ENCODE data around the gene SPRED2.

Gene SPRED2

GRCh38 chr2:65355186-65355831, 77.1 kb downstream of the SPRED2 start:
- Histone ChIP-seq H3K4me3 (ENCODE audit: insufficient read length, low read depth) (no peak overlapping the region), H3K4me1 (ENCODE audit: insufficient read depth, insufficient read length) (peaks cover 3% of the 10 kb centered on the region), H3K27me3 (ENCODE audit: insufficient read depth, insufficient read length) (no peaks in the 10 kb centered on the region), H3K9me3 (ENCODE audit: insufficient read depth, low read length) (no peaks in the 10 kb centered on the region), H3K9ac (ENCODE audit: insufficient read length, low read depth) (no peak overlapping the region), H3K36me3 (ENCODE audit: insufficient read depth, insufficient read length, low read length) (no peaks in the 10 kb centered on the region)
- DNase-seq (ENCODE audit: low read depth, low spot score): no peak
- TF ChIP-seq ZNF274 (IDR thresholded peaks at IDR 0.05; ENCODE audit: low read depth, low read length): no peak
- no peak for TF ChIP-seq YY1 (IDR thresholded peaks at IDR 0.05; ENCODE audit: insufficient read depth, insufficient read length)
- TF ChIP-seq SUZ12 (IDR thresholded peaks at IDR 0.05; ENCODE audit: extremely low read depth, insufficient read depth, insufficient read length): no peak

DNA sequence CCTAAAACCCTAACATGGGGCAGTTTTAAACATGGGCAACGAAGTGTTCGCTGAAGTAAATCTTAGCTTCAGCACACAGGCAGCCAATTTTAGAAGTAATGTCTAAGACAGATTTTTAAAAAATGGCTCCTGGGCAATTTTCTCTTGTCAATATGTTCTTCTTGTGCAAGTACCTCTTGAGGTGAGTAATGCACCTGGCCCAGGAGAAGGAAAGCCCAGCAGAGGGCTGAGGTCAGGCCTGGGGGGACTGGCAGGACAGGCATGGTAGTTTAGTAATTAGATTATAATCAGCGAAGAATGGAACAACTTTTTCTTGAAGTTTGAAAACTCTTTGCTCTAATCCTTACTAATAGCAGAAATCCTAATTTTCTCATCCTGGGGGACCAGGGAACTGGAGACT, 77.6 kb downstream of the SPRED2 start:
- H3K27me3 ChIP-seq (ENCODE audit: insufficient read depth, insufficient read length): no peaks in the 10 kb centered on the region
- H3K9ac ChIP-seq (ENCODE audit: insufficient read length, low read depth): no peak overlapping the region
- TF ChIP-seq ZNF274 (IDR thresholded peaks at IDR 0.05; ENCODE audit: low read depth, low read length): no peak
- no peak for TF ChIP-seq YY1 (IDR thresholded peaks at IDR 0.05; ENCODE audit: insufficient read depth, insufficient read length)
- TF ChIP-seq SUZ12 (IDR thresholded peaks at IDR 0.05; ENCODE audit: extremely low read depth, insufficient read depth, insufficient read length): no peak
- DNase-seq (ENCODE audit: low read depth, low spot score): no peak
- no peaks in the 10 kb centered on the region for H3K36me3 ChIP-seq (ENCODE audit: insufficient read depth, insufficient read length, low read length)
- H3K4me1 ChIP-seq (ENCODE audit: insufficient read depth, insufficient read length): peaks cover 3% of the 10 kb centered on the region
- H3K4me3 ChIP-seq (ENCODE audit: insufficient read length, low read depth): no peak overlapping the region
- H3K9me3 ChIP-seq (ENCODE audit: insufficient read depth, low read length): no peaks in the 10 kb centered on the region

- Histone ChIP-seq H3K4me3 (ENCODE audit: insufficient read length, low read depth) (no peak overlapping the region), H3K27me3 (ENCODE audit: insufficient read depth, insufficient read length) (no peaks in the 10 kb centered on the region), H3K4me1 (ENCODE audit: insufficient read depth, insufficient read length) (peaks cover 3% of the 10 kb centered on the region), H3K36me3 (ENCODE audit: insufficient read depth, insufficient read length, low read length) (no peaks in the 10 kb centered on the region), H3K9me3 (ENCODE audit: insufficient read depth, low read length) (no peaks in the 10 kb centered on the region), H3K9ac (ENCODE audit: insufficient read length, low read depth) (no peak overlapping the region)
- DNase-seq (ENCODE audit: low read depth, low spot score): no peak
- no peak for TF ChIP-seq ZNF274 (IDR thresholded peaks at IDR 0.05; ENCODE audit: low read depth, low read length)
- no peak for TF ChIP-seq YY1 (IDR thresholded peaks at IDR 0.05; ENCODE audit: insufficient read depth, insufficient read length)
- TF ChIP-seq SUZ12 (IDR thresholded peaks at IDR 0.05; ENCODE audit: extremely low read depth, insufficient read depth, insufficient read length): no peak
Measured at GRCh38 chr2:65353927-65354326, 78.5 kb downstream of the SPRED2 start.

GRCh38 chr2:65353046-65353445, 79.4 kb downstream of the SPRED2 start:
- TF ChIP-seq ZNF274 (IDR thresholded peaks at IDR 0.05; ENCODE audit: low read depth, low read length) (no peak), SUZ12 (IDR thresholded peaks at IDR 0.05; ENCODE audit: extremely low read depth, insufficient read depth, insufficient read length) (no peak), YY1 (IDR thresholded peaks at IDR 0.05; ENCODE audit: insufficient read depth, insufficient read length) (no peak)
- DNase-seq (ENCODE audit: low read depth, low spot score): no peak
- H3K9ac ChIP-seq (ENCODE audit: insufficient read length, low read depth): no peak overlapping the region

GRCh38 chr2:65351948-65352595, 80.3 kb downstream of the SPRED2 start:
- no peaks in the 10 kb centered on the region for H3K27me3 ChIP-seq (ENCODE audit: insufficient read depth, insufficient read length)
- H3K36me3 ChIP-seq (ENCODE audit: insufficient read depth, insufficient read length, low read length): no peaks in the 10 kb centered on the region
- no peaks in the 10 kb centered on the region for H3K9me3 ChIP-seq (ENCODE audit: insufficient read depth, low read length)
- TF ChIP-seq YY1 (IDR thresholded peaks at IDR 0.05; ENCODE audit: insufficient read depth, insufficient read length) (no peak), ZNF274 (IDR thresholded peaks at IDR 0.05; ENCODE audit: low read depth, low read length) (no peak), SUZ12 (IDR thresholded peaks at IDR 0.05; ENCODE audit: extremely low read depth, insufficient read depth, insufficient read length) (no peak)
- H3K4me3 ChIP-seq (ENCODE audit: insufficient read length, low read depth): no peak overlapping the region
- H3K4me1 ChIP-seq (ENCODE audit: insufficient read depth, insufficient read length): peaks cover 3% of the 10 kb centered on the region
- no peak overlapping the region for H3K9ac ChIP-seq (ENCODE audit: insufficient read length, low read depth)
- DNase-seq (ENCODE audit: low read depth, low spot score): no peak

More at GRCh38 chr2:65353046-65353445, 79.4 kb downstream of the SPRED2 start:
- H3K4me3 ChIP-seq (ENCODE audit: insufficient read length, low read depth): no peak overlapping the region
- peaks cover 3% of the 10 kb centered on the region for H3K4me1 ChIP-seq (ENCODE audit: insufficient read depth, insufficient read length)
- H3K27me3 ChIP-seq (ENCODE audit: insufficient read depth, insufficient read length): no peaks in the 10 kb centered on the region
- H3K9me3 ChIP-seq (ENCODE audit: insufficient read depth, low read length): no peaks in the 10 kb centered on the region
- no peaks in the 10 kb centered on the region for H3K36me3 ChIP-seq (ENCODE audit: insufficient read depth, insufficient read length, low read length)

- Histone ChIP-seq H3K4me3 (ENCODE audit: insufficient read length, low read depth) (no peak overlapping the region), H3K9me3 (ENCODE audit: insufficient read depth, low read length) (no peaks in the 10 kb centered on the region), H3K36me3 (ENCODE audit: insufficient read depth, insufficient read length, low read length) (no peaks in the 10 kb centered on the region), H3K27me3 (ENCODE audit: insufficient read depth, insufficient read length) (no peaks in the 10 kb centered on the region), H3K4me1 (ENCODE audit: insufficient read depth, insufficient read length) (peaks cover 3% of the 10 kb centered on the region), H3K9ac (ENCODE audit: insufficient read length, low read depth) (no peak overlapping the region)
- DNase-seq (ENCODE audit: low read depth, low spot score): no peak
- TF ChIP-seq SUZ12 (IDR thresholded peaks at IDR 0.05; ENCODE audit: extremely low read depth, insufficient read depth, insufficient read length) (no peak), ZNF274 (IDR thresholded peaks at IDR 0.05; ENCODE audit: low read depth, low read length) (no peak), YY1 (IDR thresholded peaks at IDR 0.05; ENCODE audit: insufficient read depth, insufficient read length) (no peak)
Measured at GRCh38 chr2:65351234-65351947, 81.0 kb downstream of the SPRED2 start.

DNA sequence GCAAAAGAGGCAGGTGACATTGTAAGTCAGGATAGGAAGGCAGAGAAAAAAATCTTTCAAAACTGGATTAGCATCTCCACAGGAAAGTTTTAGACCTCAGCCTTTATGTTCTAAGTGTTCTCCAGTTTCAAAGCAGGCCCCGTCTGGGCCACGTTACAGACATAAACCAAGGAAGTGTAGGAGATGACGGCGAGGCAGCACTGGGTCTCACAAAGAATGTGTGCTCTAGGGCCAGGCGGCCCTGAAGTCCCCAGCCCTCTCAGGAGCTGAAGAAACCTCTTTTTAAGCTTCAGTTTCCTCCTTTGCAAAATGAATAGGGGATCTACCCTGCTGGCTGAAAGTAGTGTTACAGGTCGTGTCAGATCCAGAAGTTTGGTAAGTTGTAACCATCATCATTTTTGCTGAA, 81.7 kb downstream of the SPRED2 start:
- no peak for DNase-seq (ENCODE audit: low read depth, low spot score)
- Histone ChIP-seq H3K9me3 (ENCODE audit: insufficient read depth, low read length) (no peaks in the 10 kb centered on the region), H3K4me3 (ENCODE audit: insufficient read length, low read depth) (no peak overlapping the region), H3K4me1 (ENCODE audit: insufficient read depth, insufficient read length) (peaks cover 3% of the 10 kb centered on the region), H3K27me3 (ENCODE audit: insufficient read depth, insufficient read length) (no peaks in the 10 kb centered on the region), H3K36me3 (ENCODE audit: insufficient read depth, insufficient read length, low read length) (no peaks in the 10 kb centered on the region), H3K9ac (ENCODE audit: insufficient read length, low read depth) (no peak overlapping the region)
- TF ChIP-seq ZNF274 (IDR thresholded peaks at IDR 0.05; ENCODE audit: low read depth, low read length): no peak
- TF ChIP-seq SUZ12 (IDR thresholded peaks at IDR 0.05; ENCODE audit: extremely low read depth, insufficient read depth, insufficient read length): no peak
- TF ChIP-seq YY1 (IDR thresholded peaks at IDR 0.05; ENCODE audit: insufficient read depth, insufficient read length): no peak
